Measurements from ENCODE around the gene EDRF1.

The EDRF1 gene

GRCh38 chr10:125788156-125789034 is 68.9 kb downstream of the EDRF1 start:
- DNase-seq (ENCODE audit: low read depth in 3 of 3) = no peak

GRCh38 chr10:125792342-125793300 is 73.1 kb downstream of the EDRF1 start:
- no peak for DNase-seq (ENCODE audit: low read depth in 3 of 3)

- DNase-seq (ENCODE audit: low read depth in 3 of 3) = no peak
These were observed 75.6 kb downstream of the EDRF1 start for GRCh38 chr10:125795128-125795527.

- DNase-seq (ENCODE audit: low read depth in 3 of 3) = no peak
These were observed 76.2 kb downstream of the EDRF1 start for GRCh38 chr10:125795637-125796190.

GRCh38 chr10:125797424-125797823 is 77.9 kb downstream of the EDRF1 start:
- no peak for DNase-seq (ENCODE audit: low read depth in 3 of 3)

- DNase-seq (ENCODE audit: low read depth in 3 of 3) = no peak
These were observed 78.6 kb downstream of the EDRF1 start for GRCh38 chr10:125797994-125798662.

GRCh38 chr10:125799451-125800182 is 80.1 kb downstream of the EDRF1 start:
- no peak for DNase-seq (ENCODE audit: low read depth in 3 of 3)

- no peak for DNase-seq (ENCODE audit: low read depth in 3 of 3)
These were observed 82.1 kb downstream of the EDRF1 start for GRCh38 chr10:125801574-125801973.

GRCh38 chr10:125802131-125802530 is 82.6 kb downstream of the EDRF1 start:
- no peak for DNase-seq (ENCODE audit: low read depth in 3 of 3)

GRCh38 chr10:125802739-125803138 is 83.2 kb downstream of the EDRF1 start:
- DNase-seq (ENCODE audit: low read depth in 3 of 3) = no peak

- no peak for DNase-seq (ENCODE audit: low read depth in 3 of 3)
These were observed 88.5 kb downstream of the EDRF1 start for GRCh38 chr10:125808047-125808446.

- no peak for DNase-seq (ENCODE audit: low read depth in 3 of 3)
These were observed 91.7 kb downstream of the EDRF1 start for GRCh38 chr10:125811251-125811650.

- DNase-seq (ENCODE audit: low read depth in 3 of 3) = no peak
These were observed 92.7 kb downstream of the EDRF1 start for GRCh38 chr10:125812128-125812750.
